Peyer's patch (tissue), 4 donors: ENCODE results near the gene ACER3. TPM values are rescaled to one million over a fixed set of nuclear protein-coding genes. Genes with fewer than 3 reads are reported as not detected.
A peak's percentile ranks its signal among the peaks of the same experiment; 100 is the strongest.

Experiments
- DNase-seq, 3 donors: peaks; one replicate each; pipeline ENCODE4 v3.0.0-alpha.2; 2017 to 2019
- H3K27ac ChIP-seq, 4 donors: fragments of 200-600 bp; sonication (generic); one replicate each; pipeline ENCODE4 v1.5.1; 2016 to 2019
- H3K27me3 ChIP-seq, 2 donors: fragments of 200-600 bp; sonication (generic); one replicate each; pipeline ENCODE4 v1.5.1; 2019
- H3K36me3 ChIP-seq, 3 donors: fragments of 200-600 bp; sonication (generic); one replicate each; pipeline ENCODE4 v1.5.1; 2016 to 2019
- H3K4me1 ChIP-seq, 4 donors: fragments of 200-600 bp; sonication (generic); one replicate each; pipeline ENCODE4 v1.5.1; 2016 to 2019
- H3K4me3 ChIP-seq, 4 donors: fragments of 200-600 bp; sonication (generic); 1 replicate in 3 of 4; 2 replicates in 1 of 4; pipeline ENCODE4 v1.5.1; 2016 to 2019; ENCODE audit warnings: mild to moderate bottlenecking in 1 of 4
- H3K9me3 ChIP-seq, 4 donors: fragments of 200-600 bp; sonication (generic); one replicate each; pipeline ENCODE4 v1.5.1; 2016 to 2019; ENCODE audit warnings: mild to moderate bottlenecking in 1 of 4
- CTCF ChIP-seq, 6 experiments: fragments of 450-650 bp in 4 of 6; fragments of 200-600 bp in 2 of 6; sonication (generic) in 1 of 6; IDR thresholded peaks; one replicate each; pipeline ENCODE4 v1.5.1; 2017 to 2019; ENCODE audit warnings: antibody characterized with exemption in 6 of 6, mild to moderate bottlenecking in 3 of 6, moderate library complexity in 1 of 6
- POLR2A ChIP-seq, 2 donors: fragments of 450-650 bp; IDR thresholded peaks; one replicate each; pipeline ENCODE4 v1.5.1; 2017; ENCODE audit warnings: antibody characterized with exemption in 2 of 2, mild to moderate bottlenecking in 2 of 2, moderate library complexity in 2 of 2
- total RNA-seq, 4 donors: library from RNA; depleted of rRNA; stranded (reverse); fragments of >200 nt; gene quantifications; one replicate each; pipeline ENCODE4 v1.1.0, GENCODE V29; 2016

Gene ACER3
- total RNA-seq, 4 donors from 2014 or later = 13.2 to 25.5 (median 19.8) TPM

GRCh38 chr11:76997512-76997911 lies 136.8 kb downstream of the ACER3 start:
- Histone ChIP-seq H3K9me3 (no peaks in the 10 kb centered on the region), H3K4me1 (no peaks in the 10 kb centered on the region), H3K27me3 (no peaks in the 10 kb centered on the region), H3K4me3 (no peak overlapping the region), H3K36me3 (no peaks in the 10 kb centered on the region), H3K27ac (no peak overlapping the region)
- DNase-seq = no peak
- no peak for TF ChIP-seq CTCF (IDR thresholded peaks at IDR 0.05)
- TF ChIP-seq POLR2A (IDR thresholded peaks at IDR 0.05) = no peak

- no peak overlapping the region for H3K27ac ChIP-seq
- no peaks in the 10 kb centered on the region for H3K27me3 ChIP-seq
- H3K36me3 ChIP-seq = no peaks in the 10 kb centered on the region
- no peaks in the 10 kb centered on the region for H3K4me1 ChIP-seq
- no peak overlapping the region for H3K4me3 ChIP-seq
- no peak for TF ChIP-seq CTCF (IDR thresholded peaks at IDR 0.05)
- no peaks in the 10 kb centered on the region for H3K9me3 ChIP-seq
- no peak for DNase-seq
Observed at GRCh38 chr11:76999597-76999996, 138.9 kb downstream of the ACER3 start.

- Histone ChIP-seq H3K4me1 (no peaks in the 10 kb centered on the region), H3K36me3 (no peaks in the 10 kb centered on the region), H3K27me3 (no peaks in the 10 kb centered on the region), H3K9me3 (no peaks in the 10 kb centered on the region), H3K27ac (peak overlapping the region in 2 of 4 donors; percentile 29 to 43), H3K4me3 (no peak overlapping the region)
- TF ChIP-seq POLR2A (IDR thresholded peaks at IDR 0.05) = no peak
- TF ChIP-seq CTCF (IDR thresholded peaks at IDR 0.05) = no peak
- no peak for DNase-seq
Observed at GRCh38 chr11:77001613-77002012, 140.9 kb downstream of the ACER3 start.

GRCh38 chr11:77002776-77003175 lies 142.1 kb downstream of the ACER3 start:
- Histone ChIP-seq H3K36me3 (no peaks in the 10 kb centered on the region), H3K9me3 (no peaks in the 10 kb centered on the region), H3K27me3 (no peaks in the 10 kb centered on the region), H3K4me1 (no peaks in the 10 kb centered on the region), H3K27ac (no peak overlapping the region), H3K4me3 (no peak overlapping the region)
- no peak for DNase-seq
- TF ChIP-seq POLR2A (IDR thresholded peaks at IDR 0.05) = no peak
- no peak for TF ChIP-seq CTCF (IDR thresholded peaks at IDR 0.05)

GRCh38 chr11:77003963-77004362 lies 143.2 kb downstream of the ACER3 start:
- Histone ChIP-seq H3K27me3 (no peaks in the 10 kb centered on the region), H3K4me3 (no peak overlapping the region), H3K4me1 (no peaks in the 10 kb centered on the region), H3K27ac (no peak overlapping the region), H3K36me3 (no peaks in the 10 kb centered on the region), H3K9me3 (no peaks in the 10 kb centered on the region)
- DNase-seq = no peak
- TF ChIP-seq CTCF (IDR thresholded peaks at IDR 0.05) (no peak), POLR2A (IDR thresholded peaks at IDR 0.05) (no peak)

GRCh38 chr11:77009533-77010160 lies 148.9 kb downstream of the ACER3 start:
- Histone ChIP-seq H3K27ac (no peak overlapping the region), H3K4me1 (no peaks in the 10 kb centered on the region), H3K9me3 (no peaks in the 10 kb centered on the region), H3K27me3 (no peaks in the 10 kb centered on the region), H3K4me3 (no peak overlapping the region), H3K36me3 (no peaks in the 10 kb centered on the region)
- TF ChIP-seq CTCF (IDR thresholded peaks at IDR 0.05) (no peak), POLR2A (IDR thresholded peaks at IDR 0.05) (no peak)
- no peak for DNase-seq
